ENCODE measurements around the gene SERPINB4.

SERPINB4 gene

DNA sequence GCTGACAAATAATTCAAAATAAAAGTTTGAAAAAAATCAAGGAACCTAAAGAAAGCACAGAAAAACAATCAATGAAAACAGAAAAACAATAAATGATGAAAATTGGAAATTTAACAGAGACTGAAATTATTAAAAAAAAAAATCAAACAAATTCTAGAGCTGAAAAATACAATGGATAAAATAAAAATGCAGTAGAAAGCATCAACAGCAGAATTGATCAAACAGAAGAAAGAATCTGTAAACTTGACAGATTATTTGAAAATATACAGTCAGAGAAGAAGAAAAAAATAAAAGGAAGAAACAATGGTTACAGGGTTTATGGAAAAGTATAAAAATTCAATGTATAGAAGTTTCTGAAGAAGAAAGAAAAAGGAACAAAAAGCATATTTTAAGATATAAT, 16.2 kb downstream of the SERPINB4 start:
- H4K20me1 ChIP-seq (ENCODE audit: control insufficient read depth, insufficient read depth, low read depth, low read length), result no peaks in the 10 kb centered on the region
- no peaks in the 10 kb centered on the region for H3F3A ChIP-seq (ENCODE audit: control insufficient read depth, insufficient read depth)

DNA sequence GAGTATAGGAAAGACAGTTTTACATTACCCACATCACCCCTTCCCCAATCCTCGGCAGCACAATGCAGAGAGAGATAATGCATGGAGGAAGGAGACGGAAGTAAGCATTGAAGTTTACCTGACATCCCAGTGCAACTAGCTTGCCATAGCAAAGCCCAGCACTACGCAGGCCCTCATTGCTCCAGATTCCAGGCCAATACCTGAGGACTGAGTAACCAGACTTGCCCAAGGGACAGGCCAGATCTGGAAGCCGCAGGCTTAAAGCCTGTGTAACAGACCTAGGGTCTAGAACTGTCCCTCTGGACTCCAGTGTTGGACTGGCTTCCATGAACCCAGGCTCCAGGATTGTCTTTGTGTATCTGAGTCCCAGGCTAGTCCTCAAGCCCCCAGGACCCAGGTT, 17.6 kb downstream of the SERPINB4 start:
- H3F3A ChIP-seq (ENCODE audit: control insufficient read depth, insufficient read depth), result no peaks in the 10 kb centered on the region
- H3K9me2 ChIP-seq (replicated peaks; ENCODE audit: control insufficient read depth, low read length), result no peaks in the 10 kb centered on the region
- H3K36me3 ChIP-seq (ENCODE audit: control insufficient read depth, low read length), result no peaks in the 10 kb centered on the region
- no peak overlapping the region for H3K4me2 ChIP-seq (ENCODE audit: low read length)
- H3K9me3 ChIP-seq (ENCODE audit: control insufficient read depth, insufficient read depth, low read length), result peaks cover 36% of the 10 kb centered on the region
- no peaks in the 10 kb centered on the region for H3K27me3 ChIP-seq (ENCODE audit: control insufficient read depth, low read length)
- H4K20me1 ChIP-seq (ENCODE audit: control insufficient read depth, insufficient read depth, low read depth, low read length), result no peaks in the 10 kb centered on the region
- no peak for TF ChIP-seq EZH2phosphoT487 (IDR thresholded peaks at IDR 0.05; ENCODE audit: borderline replicate concordance, low read length)
- TF ChIP-seq, protein P1, sequence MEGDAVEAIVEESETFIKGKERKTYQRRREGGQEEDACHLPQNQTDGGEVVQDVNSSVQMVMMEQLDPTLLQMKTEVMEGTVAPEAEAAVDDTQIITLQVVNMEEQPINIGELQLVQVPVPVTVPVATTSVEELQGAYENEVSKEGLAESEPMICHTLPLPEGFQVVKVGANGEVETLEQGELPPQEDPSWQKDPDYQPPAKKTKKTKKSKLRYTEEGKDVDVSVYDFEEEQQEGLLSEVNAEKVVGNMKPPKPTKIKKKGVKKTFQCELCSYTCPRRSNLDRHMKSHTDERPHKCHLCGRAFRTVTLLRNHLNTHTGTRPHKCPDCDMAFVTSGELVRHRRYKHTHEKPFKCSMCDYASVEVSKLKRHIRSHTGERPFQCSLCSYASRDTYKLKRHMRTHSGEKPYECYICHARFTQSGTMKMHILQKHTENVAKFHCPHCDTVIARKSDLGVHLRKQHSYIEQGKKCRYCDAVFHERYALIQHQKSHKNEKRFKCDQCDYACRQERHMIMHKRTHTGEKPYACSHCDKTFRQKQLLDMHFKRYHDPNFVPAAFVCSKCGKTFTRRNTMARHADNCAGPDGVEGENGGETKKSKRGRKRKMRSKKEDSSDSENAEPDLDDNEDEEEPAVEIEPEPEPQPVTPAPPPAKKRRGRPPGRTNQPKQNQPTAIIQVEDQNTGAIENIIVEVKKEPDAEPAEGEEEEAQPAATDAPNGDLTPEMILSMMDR (IDR thresholded peaks at IDR 0.05; ENCODE audit: low read depth, low read length, poor library complexity, severe bottlenecking), result no peak
- H3K4me3 ChIP-seq (ENCODE audit: low read length), result no peak overlapping the region
- no peak overlapping the region for H3K27ac ChIP-seq (ENCODE audit: low read depth, low read length)
- H3K4me1 ChIP-seq (ENCODE audit: control insufficient read depth, low read length), result no peaks in the 10 kb centered on the region
- H3K79me2 ChIP-seq (ENCODE audit: control insufficient read depth, low read length), result no peaks in the 10 kb centered on the region

More for the DNA sequence above, 16.2 kb downstream of the SERPINB4 start:
- Histone ChIP-seq H3K9me2 (replicated peaks; ENCODE audit: control insufficient read depth, low read length) (no peaks in the 10 kb centered on the region), H3K79me2 (ENCODE audit: control insufficient read depth, low read length) (no peaks in the 10 kb centered on the region), H3K4me2 (ENCODE audit: low read length) (no peak overlapping the region), H3K36me3 (ENCODE audit: control insufficient read depth, low read length) (no peaks in the 10 kb centered on the region), H3K27me3 (ENCODE audit: control insufficient read depth, low read length) (no peaks in the 10 kb centered on the region), H3K4me3 (ENCODE audit: low read length) (no peak overlapping the region), H3K4me1 (ENCODE audit: control insufficient read depth, low read length) (no peaks in the 10 kb centered on the region), H3K9me3 (ENCODE audit: control insufficient read depth, insufficient read depth, low read length) (peaks cover 36% of the 10 kb centered on the region), H3K27ac (ENCODE audit: low read depth, low read length) (no peak overlapping the region)
- no peak for TF ChIP-seq EZH2phosphoT487 (IDR thresholded peaks at IDR 0.05; ENCODE audit: borderline replicate concordance, low read length)
- TF ChIP-seq, protein P1 (IDR thresholded peaks at IDR 0.05; ENCODE audit: low read depth, low read length, poor library complexity, severe bottlenecking), result no peak

DNA sequence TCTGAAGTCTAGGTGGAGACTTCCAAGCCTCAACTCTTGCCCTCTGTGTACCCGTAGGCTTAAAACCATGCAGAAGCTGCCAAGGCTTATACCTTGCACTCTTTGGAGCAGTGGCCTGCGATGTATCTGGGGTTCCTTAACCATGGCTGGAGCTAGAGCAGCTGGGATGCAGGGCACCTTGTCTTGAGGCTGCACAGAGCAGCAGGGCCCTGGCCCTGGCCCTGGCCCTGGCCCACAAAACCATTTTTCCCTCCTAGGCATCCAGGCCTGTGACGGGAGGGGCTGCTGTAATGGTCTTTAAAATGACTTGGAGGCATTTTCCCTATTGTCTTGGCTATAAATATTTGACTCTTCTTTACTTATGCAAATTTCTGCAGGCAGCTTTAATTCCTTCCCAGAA, 19.2 kb downstream of the SERPINB4 start:
- H3K27me3 ChIP-seq (ENCODE audit: control insufficient read depth, low read length), result no peaks in the 10 kb centered on the region
- TF ChIP-seq EZH2phosphoT487 (IDR thresholded peaks at IDR 0.05; ENCODE audit: borderline replicate concordance, low read length), result no peak
- TF ChIP-seq, protein P1 (IDR thresholded peaks at IDR 0.05; ENCODE audit: low read depth, low read length, poor library complexity, severe bottlenecking), result no peak
- H3K4me3 ChIP-seq (ENCODE audit: low read length), result no peak overlapping the region
- H3K79me2 ChIP-seq (ENCODE audit: control insufficient read depth, low read length), result no peaks in the 10 kb centered on the region
- no peak overlapping the region for H3K4me2 ChIP-seq (ENCODE audit: low read length)
- H3K36me3 ChIP-seq (ENCODE audit: control insufficient read depth, low read length), result no peaks in the 10 kb centered on the region
- no peaks in the 10 kb centered on the region for H3F3A ChIP-seq (ENCODE audit: control insufficient read depth, insufficient read depth)
- H3K27ac ChIP-seq (ENCODE audit: low read depth, low read length), result no peak overlapping the region
- no peaks in the 10 kb centered on the region for H4K20me1 ChIP-seq (ENCODE audit: control insufficient read depth, insufficient read depth, low read depth, low read length)
- peaks cover 36% of the 10 kb centered on the region for H3K9me3 ChIP-seq (ENCODE audit: control insufficient read depth, insufficient read depth, low read length)
- no peaks in the 10 kb centered on the region for H3K9me2 ChIP-seq (replicated peaks; ENCODE audit: control insufficient read depth, low read length)
- H3K4me1 ChIP-seq (ENCODE audit: control insufficient read depth, low read length), result no peaks in the 10 kb centered on the region
